Measurements from ENCODE around the gene NELFB. TPM values are rescaled to one million over a fixed set of nuclear protein-coding genes. Genes with fewer than 3 reads are reported as not detected.

The NELFB gene
- total RNA-seq, 1 donor from 2014 or later, result 37.9 TPM

DNA sequence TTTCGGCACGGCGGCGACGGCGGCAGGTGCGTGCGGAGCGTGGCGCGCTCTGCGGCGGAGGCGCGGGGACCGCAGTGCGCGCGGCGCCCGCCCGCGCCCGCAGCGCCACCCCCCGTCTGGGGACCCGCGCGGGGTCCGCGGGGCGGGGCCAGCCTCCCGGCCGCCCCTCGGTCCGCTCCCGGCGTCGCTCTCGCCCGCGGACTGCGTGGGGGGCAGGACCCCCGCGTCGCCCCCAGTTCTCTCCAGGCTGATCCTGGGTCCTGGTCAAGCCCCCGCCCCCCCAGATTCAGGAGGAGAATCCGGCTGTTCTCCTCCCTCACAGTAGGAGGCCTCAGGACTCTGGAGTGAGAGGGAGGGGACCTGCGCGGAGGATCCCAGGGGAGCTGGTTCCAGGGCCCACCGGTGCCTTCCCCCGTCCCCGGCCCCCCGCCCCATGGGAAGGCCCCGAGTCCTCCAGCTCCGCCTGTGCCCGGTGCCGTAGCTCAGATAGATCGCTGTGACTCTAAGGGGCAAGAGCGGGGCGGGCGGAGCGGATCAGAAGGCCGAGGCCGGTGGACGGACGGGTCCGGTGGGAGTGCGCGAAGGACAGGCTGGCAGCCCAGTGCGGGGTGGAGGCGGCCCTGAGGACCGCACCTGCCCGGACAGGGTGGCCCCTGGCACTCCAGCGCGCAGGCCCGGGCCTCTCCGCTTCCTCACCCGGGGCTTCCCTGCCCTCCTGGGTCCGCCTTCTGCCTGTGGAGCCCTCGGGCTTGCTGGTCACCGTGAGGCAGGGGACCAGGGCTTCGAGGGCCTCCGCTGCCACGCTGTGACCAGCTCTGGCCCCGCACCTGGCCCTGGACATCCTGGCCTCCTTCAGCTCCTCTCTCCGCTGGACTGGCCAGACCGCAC is 32.7 kb upstream of the NELFB start, which contains the start of gene RNF208:
TSS of gene RNF208 (minus strand) at position 51 of the 888 bp plus-strand sequence. CDS start 1,028 bp downstream, outside the sequence.
- peak; percentile 2 for ATAC-seq
- peak; percentile 77 for DNase-seq (ENCODE audit: missing footprints)
- intact Hi-C loops (cut with DNase I), result loop anchor here (2.0 to 5.0 kb wide), 2 partner anchors 34 to 430 kb away; partner anchors contain the start of genes ANAPC2, SSNA1 and TMEM141

- intact Hi-C loops (cut with DNase I), result loop anchor here (2.0 to 5.0 kb wide), 2 partner anchors 35 to 431 kb away; partner anchors contain the start of genes ANAPC2, SSNA1 and TMEM141
- ATAC-seq, result peak; percentile 93
Measured at GRCh38 chr9:137223078-137223970, 31.8 kb upstream of the NELFB start.

DNA sequence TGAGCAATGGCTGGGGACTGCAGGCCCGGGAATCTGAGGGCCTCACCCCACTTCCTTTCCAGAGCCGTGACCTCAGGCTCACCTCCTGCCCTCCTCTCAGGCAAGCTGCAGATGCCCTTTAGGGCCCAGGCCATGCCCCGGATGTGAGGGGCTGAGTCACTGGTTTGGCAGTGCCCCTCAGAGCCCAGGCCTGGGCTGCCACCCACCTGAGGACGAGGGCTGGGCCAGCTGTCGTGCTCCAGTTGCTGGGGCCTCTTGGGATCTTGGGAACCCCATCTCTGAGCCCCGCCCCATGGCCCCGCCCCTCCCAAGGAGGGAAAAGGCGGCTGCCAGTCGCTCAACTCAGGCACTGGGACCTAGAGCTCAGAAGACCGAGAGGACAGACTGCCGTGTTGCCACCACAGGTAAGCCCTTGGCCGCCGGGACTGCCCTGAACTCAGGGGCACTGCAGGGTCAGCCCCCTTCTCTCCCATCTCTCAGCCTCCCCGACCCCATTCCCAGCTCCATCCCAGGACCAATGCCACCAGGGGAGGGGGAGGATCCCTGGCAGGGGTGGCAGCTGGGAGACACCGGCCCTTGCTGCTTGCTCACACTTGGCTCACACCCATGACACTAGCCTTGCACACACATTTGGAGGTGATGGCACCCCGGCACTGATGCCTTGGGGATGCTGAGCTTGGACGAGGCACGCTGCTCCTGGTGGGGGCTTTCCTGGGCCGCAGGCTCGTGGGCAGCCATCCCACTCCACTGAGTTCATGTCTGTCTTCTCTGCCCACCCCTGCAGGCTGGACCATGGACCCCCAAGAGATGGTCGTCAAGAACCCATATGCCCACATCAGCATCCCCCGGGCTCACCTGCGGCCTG is 30.1 kb upstream of the NELFB start, which contains the start of gene CYSRT1:
TSS of gene CYSRT1 (plus strand) at position 345 of the 865 bp plus-strand sequence. CDS start at position 793, 448 bp downstream.
- no peak for DNase-seq (ENCODE audit: missing footprints)

More at GRCh38 chr9:137223078-137223970, 31.8 kb upstream of the NELFB start:
- DNase-seq (ENCODE audit: missing footprints), result peak; percentile 98

DNA sequence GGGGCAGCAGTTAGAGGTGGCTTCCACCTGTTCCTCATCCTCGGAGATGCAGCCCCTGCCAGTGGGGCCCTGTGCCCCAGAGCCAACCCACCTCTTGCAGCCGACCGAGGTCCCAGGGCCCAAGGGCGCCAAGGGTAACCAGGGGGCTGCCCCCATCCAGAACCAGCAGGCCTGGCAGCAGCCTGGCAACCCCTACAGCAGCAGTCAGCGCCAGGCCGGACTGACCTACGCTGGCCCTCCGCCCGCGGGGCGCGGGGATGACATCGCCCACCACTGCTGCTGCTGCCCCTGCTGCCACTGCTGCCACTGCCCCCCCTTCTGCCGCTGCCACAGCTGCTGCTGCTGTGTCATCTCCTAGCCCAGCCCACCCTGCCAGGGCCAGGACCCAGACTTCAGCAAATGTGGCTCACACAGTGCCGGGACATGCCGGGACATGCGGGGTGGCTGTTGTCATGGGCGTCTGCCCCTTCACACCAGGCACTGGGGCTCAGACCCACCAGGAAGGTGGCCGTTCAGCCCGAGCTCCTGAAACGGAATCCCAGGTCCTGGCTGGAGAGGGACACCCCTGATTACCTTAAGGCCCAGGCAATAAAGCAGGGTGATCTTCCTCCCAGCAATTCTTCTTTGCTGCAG is 29.3 kb upstream of the NELFB start:
- DNase-seq (ENCODE audit: missing footprints), result no peak
- intact Hi-C loops (cut with DNase I), result loop anchor here (2.0 kb wide), 1 partner anchor 109 kb away; no protein-coding TSS in a partner anchor
- ATAC-seq, result no peak

More for the DNA sequence above, 30.1 kb upstream of the NELFB start, which contains the start of gene CYSRT1:
- intact Hi-C loops (cut with DNase I), result loop anchor here (5.0 kb wide), 1 partner anchor 433 kb away; the partner anchor contains the start of gene TMEM141
- ATAC-seq, result no peak

- no peak for ATAC-seq
- intact Hi-C loops (cut with DNase I), result loop anchor here (2.0 kb wide), 1 partner anchor 110 kb away; no protein-coding TSS in a partner anchor
- DNase-seq (ENCODE audit: missing footprints), result no peak
Measured at GRCh38 chr9:137226338-137227053, 28.6 kb upstream of the NELFB start.

DNA sequence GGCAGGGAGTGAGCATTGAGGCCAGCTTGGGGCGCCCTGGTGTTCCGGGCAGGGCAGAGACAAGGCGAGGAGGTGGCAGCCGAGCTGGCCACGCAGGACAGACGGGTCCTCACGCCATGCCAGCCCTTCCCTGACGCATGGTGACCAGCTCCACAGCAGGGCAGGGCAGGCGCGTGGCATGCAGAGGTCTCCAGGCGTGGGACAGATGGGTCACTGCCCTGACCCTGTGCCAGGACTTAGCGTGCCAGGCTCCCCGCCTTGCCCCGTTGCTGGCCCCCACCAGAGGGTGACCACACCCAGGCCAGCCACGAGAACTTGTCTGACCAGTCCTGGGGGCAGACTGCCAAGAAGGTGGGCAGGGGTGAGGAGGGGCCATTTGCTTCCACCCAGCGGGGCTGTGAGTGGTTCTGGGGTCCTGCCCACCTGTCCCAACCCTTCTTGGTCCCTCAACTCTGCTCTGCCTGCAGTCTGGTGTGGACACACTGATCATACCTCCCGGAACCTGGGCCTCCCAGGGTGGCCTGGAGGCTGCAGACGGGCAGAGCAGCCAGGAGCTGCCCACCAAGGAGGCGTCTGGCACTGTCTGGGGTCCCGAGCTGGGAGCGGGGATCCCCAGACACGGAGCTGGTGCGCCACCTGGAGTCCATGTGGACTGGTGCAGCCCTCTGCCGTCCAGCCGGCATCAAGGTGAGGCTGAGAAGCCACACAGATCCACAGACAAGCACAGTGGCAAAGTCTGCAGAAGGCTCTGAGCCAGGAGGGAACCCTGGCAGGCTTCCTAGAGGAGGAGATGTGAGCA is 27.9 kb upstream of the NELFB start, which contains the start of gene RNF224:
TSS of gene RNF224 (plus strand) at position 449 of the 799 bp plus-strand sequence. CDS start 834 bp downstream, outside the sequence.
- ATAC-seq, result peak; percentile 28
- DNase-seq (ENCODE audit: missing footprints), result peak; percentile 87

GRCh38 chr9:137227853-137228505 is 27.1 kb upstream of the NELFB start:
- intact Hi-C loops (cut with DNase I), result loop anchor here (2.0 kb wide), 1 partner anchor 111 kb away; no protein-coding TSS in a partner anchor
- DNase-seq (ENCODE audit: missing footprints), result no peak
- ATAC-seq, result no peak

More for the DNA sequence above, 27.9 kb upstream of the NELFB start, which contains the start of gene RNF224:
- intact Hi-C loops (cut with DNase I), result loop anchor here (2.0 kb wide), 1 partner anchor 110 kb away; no protein-coding TSS in a partner anchor

DNA sequence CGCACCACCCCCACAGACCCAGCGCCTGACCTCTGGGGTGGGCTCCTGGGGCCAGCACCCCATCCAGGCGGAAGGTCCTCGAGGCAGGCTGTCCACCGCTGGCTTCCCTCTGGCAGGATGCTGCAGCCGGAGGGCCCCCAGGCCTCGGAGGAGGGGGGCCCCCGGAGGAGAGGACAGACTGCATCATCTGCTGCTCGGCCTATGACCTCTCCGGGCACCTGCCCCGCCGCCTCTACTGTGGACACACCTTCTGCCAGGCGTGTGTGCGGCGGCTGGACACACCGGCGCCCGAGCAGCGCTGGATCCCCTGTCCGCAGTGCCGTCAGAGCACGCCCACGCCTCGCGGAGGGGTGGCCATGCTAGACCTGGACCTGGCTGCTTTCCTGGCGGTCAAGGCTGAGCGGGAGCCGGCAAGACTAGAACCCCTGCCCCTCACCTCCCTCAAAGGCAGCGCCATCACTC is 26.6 kb upstream of the NELFB start:
- DNase-seq (ENCODE audit: missing footprints) (no peak), ATAC-seq (no peak)
- intact Hi-C loops (cut with DNase I), result no loop called here

- intact Hi-C loops (cut with DNase I), result no loop called here
Measured at GRCh38 chr9:137228968-137229896, 25.9 kb upstream of the NELFB start.

GRCh38 chr9:137229903-137230704 is 25.0 kb upstream of the NELFB start:
- DNase-seq (ENCODE audit: missing footprints) (no peak), ATAC-seq (no peak)
- intact Hi-C loops (cut with DNase I), result no loop called here

More at GRCh38 chr9:137228968-137229896, 25.9 kb upstream of the NELFB start:
- ATAC-seq (no peak), DNase-seq (ENCODE audit: missing footprints) (no peak)

DNA sequence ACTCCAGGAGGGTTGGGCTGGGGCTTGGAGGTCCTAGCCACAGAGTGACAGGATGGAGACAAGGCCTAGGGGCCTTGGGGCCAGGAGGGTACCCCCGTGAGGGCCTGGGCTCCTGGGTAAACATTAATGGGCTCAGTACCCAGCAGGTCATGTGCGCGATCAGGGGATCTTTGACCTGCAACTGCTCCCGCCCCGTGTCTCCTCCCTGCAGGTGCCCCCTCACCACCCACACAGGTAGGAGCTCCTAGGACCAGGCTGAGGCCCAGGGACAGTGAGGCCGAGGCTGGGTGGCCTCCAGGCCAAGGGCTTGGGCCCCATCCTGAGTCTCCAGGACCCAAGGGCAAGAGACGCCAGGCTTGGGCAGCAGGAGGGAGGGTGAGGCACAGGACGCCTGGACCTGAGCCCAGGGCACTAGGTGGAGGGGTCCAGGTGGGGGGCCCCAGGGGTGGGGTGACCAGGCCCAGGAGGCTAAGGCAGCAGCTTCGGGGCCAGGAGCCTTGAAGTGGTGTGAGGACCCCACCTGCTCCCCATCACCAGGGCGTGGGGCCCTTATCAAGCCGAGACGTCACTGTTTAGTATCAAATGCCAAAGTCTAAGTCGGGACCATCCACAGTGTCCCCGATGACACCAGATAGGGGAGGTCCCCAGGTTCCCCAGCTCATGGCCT is 24.3 kb upstream of the NELFB start, which contains the start of gene SLC34A3:
TSS of gene SLC34A3 (plus strand) at position 197 of the 667 bp plus-strand sequence. CDS start 802 bp downstream, outside the sequence.
- ATAC-seq, result no peak
- intact Hi-C loops (cut with DNase I), result no loop called here

DNA sequence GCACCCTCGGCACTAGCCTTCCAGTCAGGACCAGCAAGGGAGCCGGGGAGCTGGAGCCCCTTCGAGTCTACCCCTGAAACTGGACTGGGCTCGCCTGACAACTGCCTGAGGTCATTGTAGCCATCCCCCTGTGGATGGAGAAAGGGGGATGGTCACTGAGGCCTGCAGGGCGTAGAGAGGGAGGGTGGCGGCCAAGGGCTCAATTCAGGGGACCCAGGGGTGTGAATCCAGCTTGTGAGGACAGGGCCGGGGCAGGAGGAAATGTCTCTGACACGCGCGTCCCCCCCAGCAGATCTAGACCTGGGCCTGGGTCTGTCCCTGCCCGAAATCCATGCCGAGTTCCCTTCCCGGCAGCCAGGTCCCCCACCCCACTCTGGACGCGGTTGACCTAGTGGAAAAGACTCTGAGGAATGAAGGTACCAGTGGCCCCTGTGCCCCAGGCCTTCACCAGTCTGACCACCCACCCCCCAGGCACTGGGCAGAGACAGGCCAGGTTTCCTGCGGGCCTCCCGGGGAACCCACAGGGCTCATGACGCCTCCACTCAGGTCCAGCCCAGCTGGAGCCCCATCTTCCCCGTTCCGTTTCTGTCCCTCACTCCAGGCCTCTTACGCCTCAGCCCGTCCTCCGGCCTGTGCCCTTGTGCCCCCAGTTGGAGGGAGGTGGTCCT is 23.6 kb upstream of the NELFB start:
- intact Hi-C loops (cut with DNase I), result no loop called here
- no peak for DNase-seq (ENCODE audit: missing footprints)
- no peak for ATAC-seq

More for the DNA sequence above, 24.3 kb upstream of the NELFB start, which contains the start of gene SLC34A3:
- DNase-seq (ENCODE audit: missing footprints), result no peak

Data from Right ventricle myocardium inferior (tissue), 1 donor.